CD1c-positive myeloid dendritic cell (primary cell): ENCODE results near the gene MYCBPAP.

Experiments
- DNase-seq: peaks from one replicate; pipeline ENCODE4 v3.0.0-alpha.2; 2016; ENCODE audit errors: extremely low spot score

MYCBPAP gene

GRCh38 chr17:50537721-50538548 lies 29.7 kb downstream of the MYCBPAP start:
- no peak for DNase-seq

GRCh38 chr17:50538549-50539410 lies 30.5 kb downstream of the MYCBPAP start:
- DNase-seq, result no peak

- no peak for DNase-seq
Observed at GRCh38 chr17:50539762-50540559, 31.7 kb downstream of the MYCBPAP start.

GRCh38 chr17:50540560-50541401 lies 32.5 kb downstream of the MYCBPAP start:
- DNase-seq, result no peak

- DNase-seq, result no peak
Observed at GRCh38 chr17:50541402-50541715, 33.1 kb downstream of the MYCBPAP start.

- peak; percentile 94 for DNase-seq
Observed at GRCh38 chr17:50541716-50542688, 33.8 kb downstream of the MYCBPAP start.

GRCh38 chr17:50542795-50543774 lies 34.8 kb downstream of the MYCBPAP start:
- DNase-seq, result no peak

GRCh38 chr17:50544516-50544915 lies 36.3 kb downstream of the MYCBPAP start:
- DNase-seq, result peak; percentile 45

- DNase-seq, result no peak
Observed at GRCh38 chr17:50545311-50545710, 37.1 kb downstream of the MYCBPAP start.

GRCh38 chr17:50546701-50547034 lies 38.4 kb downstream of the MYCBPAP start:
- DNase-seq, result no peak

- peak; percentile 96 for DNase-seq
Observed at GRCh38 chr17:50547035-50547735, 38.9 kb downstream of the MYCBPAP start, which contains the start of gene SPATA20. SPATA20 (plus strand) TSS chr17:50547174; CDS start chr17:50547209, 35 bp downstream.

- DNase-seq, result no peak
Observed at GRCh38 chr17:50547736-50548083, 39.5 kb downstream of the MYCBPAP start.

GRCh38 chr17:50548831-50549230 lies 40.6 kb downstream of the MYCBPAP start:
- no peak for DNase-seq

- DNase-seq, result no peak
Observed at GRCh38 chr17:50549256-50549941, 41.2 kb downstream of the MYCBPAP start.

GRCh38 chr17:50549969-50550368 lies 41.7 kb downstream of the MYCBPAP start:
- DNase-seq, result no peak

GRCh38 chr17:50550661-50551432 lies 42.6 kb downstream of the MYCBPAP start:
- peak; percentile 65 for DNase-seq

- no peak for DNase-seq
Observed at GRCh38 chr17:50551433-50551815, 43.2 kb downstream of the MYCBPAP start.
